ENCODE results near the gene NUDCD3.

- TF ChIP-seq CTCF (IDR thresholded peaks at IDR 0.05; ENCODE audit: insufficient read depth, low read length, poor library complexity, severe bottlenecking): no peak
- TF ChIP-seq EZH2phosphoT487 (conservative IDR thresholded peaks at IDR 0.05; ENCODE audit: low read length): no peak
Measured at GRCh38 chr7:44386139-44386913, 104.1 kb downstream of the NUDCD3 start.

All from SU-DHL-6 (cell line).